ENCODE results near the gene ACSS1.

- TF ChIP-seq CTCF (conservative IDR thresholded peaks at IDR 0.05) = no peak
- no peak for TF ChIP-seq ZFX (IDR thresholded peaks at IDR 0.05)
These were observed 100.5 kb downstream of the ACSS1 start for GRCh38 chr20:24957326-24958016.
